ENCODE data around the gene ZNF618. TPM values are rescaled to one million over a fixed set of nuclear protein-coding genes. Genes with fewer than 3 reads are reported as not detected.

The ZNF618 gene
- polyA plus RNA-seq, 3 donors = 0.53 to 1.9 (median 0.78) TPM

DNA sequence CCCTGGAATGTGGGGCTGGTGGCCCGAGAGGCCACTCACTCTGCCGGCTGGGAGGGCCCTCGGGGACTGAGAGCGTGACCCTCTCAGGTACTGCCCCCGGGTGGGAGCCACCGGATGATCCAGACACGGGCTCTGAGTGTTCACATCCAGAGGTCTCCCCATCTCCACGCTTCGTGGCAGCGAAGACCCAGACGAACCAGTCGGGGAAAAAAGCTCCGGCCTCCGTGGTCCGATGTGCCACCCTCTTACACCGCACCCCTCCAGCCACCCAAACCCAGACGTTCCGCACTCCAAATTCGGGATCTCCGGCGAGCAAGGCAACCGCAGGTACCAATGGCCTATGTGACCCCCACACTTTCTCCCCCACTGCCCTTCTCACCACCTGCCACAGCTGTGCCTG, 152.5 kb downstream of the ZNF618 start:
- Mint-ChIP-seq H3K27me3 (ENCODE audit: low read depth in 3 of 3) (peaks cover 0 to 5% (median 0%) of the 10 kb centered on the region in 3 donors), H3K4me3 (no peak overlapping the region), H3K4me1 (no peaks in the 10 kb centered on the region), H3K9me3 (peaks cover 5 to 9% (median 7%) of the 10 kb centered on the region in 7 donors), H3K36me3 (peaks cover 34 to 38% of the 10 kb centered on the region in 2 donors), H3K27ac (peak overlapping the region in 3 of 7 donors; percentile 26 to 52 (median 34))
- no peaks in the 10 kb centered on the region for H3K27me3 ChIP-seq (ENCODE audit: control insufficient read depth in 2 of 2, insufficient read depth in 2 of 2, low read length in 2 of 2)
- H3K36me3 ChIP-seq (replicated peaks in 1 of 2; ENCODE audit: control insufficient read depth in 1 of 2, insufficient read depth in 2 of 2, low read length in 2 of 2) = peaks cover 0 to 17% of the 10 kb centered on the region in 2 donors
- intact Hi-C loops (cut with micrococcal nuclease) = no loop called here
- H2AFZ ChIP-seq (ENCODE audit: insufficient read depth, low read depth, low read length, poor library complexity, severe bottlenecking) = no peak overlapping the region
- peaks cover 2 to 3% of the 10 kb centered on the region in 2 donors for H3K9me3 ChIP-seq (replicated peaks in 1 of 2; ENCODE audit: control insufficient read depth in 1 of 2, insufficient read depth in 1 of 2, low read length in 2 of 2)
- no peak for DNase-seq
- H3K4me2 ChIP-seq (replicated peaks; ENCODE audit: extremely low read depth, low read length, poor library complexity, severe bottlenecking) = no peak overlapping the region
- no peaks in the 10 kb centered on the region for H3K79me2 ChIP-seq (ENCODE audit: insufficient read depth, low read length)
- WGBS (ENCODE audit: insufficient coverage) = 100% methylated on average over 9 of the region's 22 CpGs
- H4K20me1 ChIP-seq (ENCODE audit: insufficient read depth, low read length) = no peaks in the 10 kb centered on the region
- H3K9ac ChIP-seq (ENCODE audit: insufficient read depth, low read length, poor library complexity, severe bottlenecking) = no peak overlapping the region
- no peak overlapping the region for H3K4me3 ChIP-seq (replicated peaks in 1 of 3; ENCODE audit: low read depth in 2 of 3, low read length in 3 of 3)
- H3K27ac ChIP-seq (ENCODE audit: low read depth in 1 of 2, low read length in 2 of 2) = no peak overlapping the region
- no peaks in the 10 kb centered on the region for H3K4me1 ChIP-seq (ENCODE audit: control insufficient read depth in 1 of 2, insufficient read depth in 2 of 2, low read length in 2 of 2)
- TF ChIP-seq, protein P1, sequence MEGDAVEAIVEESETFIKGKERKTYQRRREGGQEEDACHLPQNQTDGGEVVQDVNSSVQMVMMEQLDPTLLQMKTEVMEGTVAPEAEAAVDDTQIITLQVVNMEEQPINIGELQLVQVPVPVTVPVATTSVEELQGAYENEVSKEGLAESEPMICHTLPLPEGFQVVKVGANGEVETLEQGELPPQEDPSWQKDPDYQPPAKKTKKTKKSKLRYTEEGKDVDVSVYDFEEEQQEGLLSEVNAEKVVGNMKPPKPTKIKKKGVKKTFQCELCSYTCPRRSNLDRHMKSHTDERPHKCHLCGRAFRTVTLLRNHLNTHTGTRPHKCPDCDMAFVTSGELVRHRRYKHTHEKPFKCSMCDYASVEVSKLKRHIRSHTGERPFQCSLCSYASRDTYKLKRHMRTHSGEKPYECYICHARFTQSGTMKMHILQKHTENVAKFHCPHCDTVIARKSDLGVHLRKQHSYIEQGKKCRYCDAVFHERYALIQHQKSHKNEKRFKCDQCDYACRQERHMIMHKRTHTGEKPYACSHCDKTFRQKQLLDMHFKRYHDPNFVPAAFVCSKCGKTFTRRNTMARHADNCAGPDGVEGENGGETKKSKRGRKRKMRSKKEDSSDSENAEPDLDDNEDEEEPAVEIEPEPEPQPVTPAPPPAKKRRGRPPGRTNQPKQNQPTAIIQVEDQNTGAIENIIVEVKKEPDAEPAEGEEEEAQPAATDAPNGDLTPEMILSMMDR (IDR thresholded peaks at IDR 0.05) = no peak

DNA sequence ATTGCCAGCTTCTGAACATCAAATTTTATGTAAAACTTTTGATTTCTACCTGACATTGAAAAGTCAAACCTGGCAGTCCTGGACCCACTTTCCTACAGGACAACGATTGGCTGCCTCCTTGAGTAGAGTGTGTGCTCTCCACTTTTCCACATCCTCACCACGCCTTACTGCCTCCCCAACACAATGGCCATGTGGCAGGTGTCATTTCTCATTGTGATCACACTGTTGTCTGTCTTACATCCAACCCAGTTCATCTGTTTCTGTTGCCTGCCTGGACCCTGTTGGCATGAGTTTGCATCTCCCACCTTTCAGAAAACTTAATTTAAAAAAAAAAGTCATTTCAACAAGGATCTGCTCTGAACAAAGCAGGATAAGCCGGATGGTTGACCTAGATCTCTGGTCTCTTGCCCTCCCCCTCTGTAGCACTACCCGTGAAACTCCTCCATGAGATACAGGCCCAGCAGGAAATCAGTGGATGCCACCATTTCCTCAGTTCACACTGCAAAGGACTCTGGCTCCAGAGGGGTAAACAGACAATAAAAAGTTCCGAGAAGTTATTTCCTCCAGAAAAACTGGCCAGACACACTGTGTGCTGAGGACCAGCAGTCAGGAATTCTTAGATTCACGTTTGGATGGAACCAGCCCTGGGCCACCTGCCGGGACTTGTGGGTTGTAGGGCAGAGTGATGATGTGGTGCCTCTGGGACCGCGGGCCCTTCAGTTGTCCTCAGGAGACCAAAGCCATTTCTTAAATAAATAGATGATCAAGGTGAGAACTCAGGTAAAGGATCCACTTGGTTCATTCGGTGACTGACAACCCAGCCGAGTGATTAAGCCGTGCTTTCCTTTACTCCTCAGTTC, 153.4 kb downstream of the ZNF618 start:
- Mint-ChIP-seq H3K36me3 (peaks cover 33 to 37% of the 10 kb centered on the region in 2 donors), H3K27ac (no peak overlapping the region), H3K9me3 (no peaks in the 10 kb centered on the region), H3K4me3 (no peak overlapping the region), H3K4me1 (no peaks in the 10 kb centered on the region), H3K27me3 (ENCODE audit: low read depth in 3 of 3) (peaks cover 0 to 5% (median 0%) of the 10 kb centered on the region in 3 donors)
- no peak overlapping the region for H3K27ac ChIP-seq (ENCODE audit: low read depth in 1 of 2, low read length in 2 of 2)
- H3K4me2 ChIP-seq (replicated peaks; ENCODE audit: extremely low read depth, low read length, poor library complexity, severe bottlenecking) = no peak overlapping the region
- 84% methylated on average over 9 of the region's 12 CpGs for WGBS (ENCODE audit: insufficient coverage)
- H4K20me1 ChIP-seq (ENCODE audit: insufficient read depth, low read length) = no peaks in the 10 kb centered on the region
- H3K4me1 ChIP-seq (ENCODE audit: control insufficient read depth in 1 of 2, insufficient read depth in 2 of 2, low read length in 2 of 2) = no peaks in the 10 kb centered on the region
- H3K9me3 ChIP-seq (replicated peaks in 1 of 2; ENCODE audit: control insufficient read depth in 1 of 2, insufficient read depth in 1 of 2, low read length in 2 of 2) = peaks cover 0 to 2% of the 10 kb centered on the region in 2 donors
- no peak overlapping the region for H3K4me3 ChIP-seq (replicated peaks in 1 of 3; ENCODE audit: low read depth in 2 of 3, low read length in 3 of 3)
- peaks cover 0 to 17% of the 10 kb centered on the region in 2 donors for H3K36me3 ChIP-seq (replicated peaks in 1 of 2; ENCODE audit: control insufficient read depth in 1 of 2, insufficient read depth in 2 of 2, low read length in 2 of 2)
- no peak for DNase-seq
- H3K79me2 ChIP-seq (ENCODE audit: insufficient read depth, low read length) = no peaks in the 10 kb centered on the region
- H2AFZ ChIP-seq (ENCODE audit: insufficient read depth, low read depth, low read length, poor library complexity, severe bottlenecking) = no peak overlapping the region
- no peak overlapping the region for H3K9ac ChIP-seq (ENCODE audit: insufficient read depth, low read length, poor library complexity, severe bottlenecking)
- H3K27me3 ChIP-seq (ENCODE audit: control insufficient read depth in 2 of 2, insufficient read depth in 2 of 2, low read length in 2 of 2) = no peaks in the 10 kb centered on the region
- intact Hi-C loops (cut with micrococcal nuclease) = no loop called here
- TF ChIP-seq, protein P1 (IDR thresholded peaks at IDR 0.05) = no peak

Data from CD14-positive monocyte (primary cell).